ENCODE results near the gene MUSTN1. TPM values are rescaled to one million over a fixed set of nuclear protein-coding genes. Genes with fewer than 3 reads are reported as not detected.
A peak's percentile ranks its signal among the peaks of the same experiment; 100 is the strongest.

MUSTN1 gene
- polyA plus RNA-seq, 2 of the 4 experiments (the other 2 are of a cell fraction): not detected

DNA sequence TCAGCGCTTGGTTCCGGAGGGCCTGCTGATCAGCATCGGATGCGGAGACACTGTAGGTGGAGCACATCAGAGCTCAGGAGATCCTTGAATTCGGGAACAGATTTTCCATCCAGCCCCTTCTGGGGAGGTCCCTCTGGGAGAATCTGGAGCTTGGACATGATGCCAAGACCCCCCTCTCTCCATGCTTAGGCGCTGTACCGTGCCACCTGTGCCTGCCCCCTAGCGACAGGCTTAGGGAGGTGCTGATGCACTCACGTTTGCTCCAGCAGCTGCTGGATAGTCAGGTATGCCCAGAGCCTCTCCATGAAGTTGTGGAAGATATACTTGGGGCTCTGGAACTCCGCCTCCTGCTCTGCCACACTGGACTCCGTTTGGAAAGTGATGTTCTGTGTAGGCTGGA is 14.1 kb downstream of the MUSTN1 start:
- Histone ChIP-seq H3K4me3 (no peak overlapping the region), H3K27ac (no peak overlapping the region), H3K4me2 (no peak overlapping the region), H3K4me1 (no peaks in the 10 kb centered on the region), H3K9me3 (no peaks in the 10 kb centered on the region)
- ChIA-PET CTCF (interaction anchor here (0.5 to 1.9 kb wide), 10 partner anchors 9 to 391 kb away, joined by 3 to 6 read pairs (median 4); no protein-coding TSS in a partner anchor), POLR2A (interaction anchor here (0.6 kb wide), 1 partner anchor 225 kb away, joined by 3 read pairs; the partner anchor contains the start of gene SFMBT1)
- ATAC-seq: peak; percentile 78 to 90; a peak in 4 of 6 replicates
- DNase-seq (ENCODE audit: low read depth in 1 of 2, low spot score in 1 of 2): peak; percentile 37 to 40
- TF ChIP-seq SMC3 (IDR thresholded peaks at IDR 0.05): 0 out of 3 replicates have a peak, but pooled peaks have one; percentile 17
- TF ChIP-seq CBX8 (IDR thresholded peaks at IDR 0.05): no peak
- TF ChIP-seq JUN (IDR thresholded peaks at IDR 0.05): no peak
- TF ChIP-seq RNF2 (IDR thresholded peaks at IDR 0.05; ENCODE audit: borderline replicate concordance, low read depth): no peak
- TF ChIP-seq, protein P1, sequence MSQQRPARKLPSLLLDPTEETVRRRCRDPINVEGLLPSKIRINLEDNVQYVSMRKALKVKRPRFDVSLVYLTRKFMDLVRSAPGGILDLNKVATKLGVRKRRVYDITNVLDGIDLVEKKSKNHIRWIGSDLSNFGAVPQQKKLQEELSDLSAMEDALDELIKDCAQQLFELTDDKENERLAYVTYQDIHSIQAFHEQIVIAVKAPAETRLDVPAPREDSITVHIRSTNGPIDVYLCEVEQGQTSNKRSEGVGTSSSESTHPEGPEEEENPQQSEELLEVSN (IDR thresholded peaks at IDR 0.05; ENCODE audit: borderline replicate concordance, low read depth): no peak
- TF ChIP-seq, protein P2, sequence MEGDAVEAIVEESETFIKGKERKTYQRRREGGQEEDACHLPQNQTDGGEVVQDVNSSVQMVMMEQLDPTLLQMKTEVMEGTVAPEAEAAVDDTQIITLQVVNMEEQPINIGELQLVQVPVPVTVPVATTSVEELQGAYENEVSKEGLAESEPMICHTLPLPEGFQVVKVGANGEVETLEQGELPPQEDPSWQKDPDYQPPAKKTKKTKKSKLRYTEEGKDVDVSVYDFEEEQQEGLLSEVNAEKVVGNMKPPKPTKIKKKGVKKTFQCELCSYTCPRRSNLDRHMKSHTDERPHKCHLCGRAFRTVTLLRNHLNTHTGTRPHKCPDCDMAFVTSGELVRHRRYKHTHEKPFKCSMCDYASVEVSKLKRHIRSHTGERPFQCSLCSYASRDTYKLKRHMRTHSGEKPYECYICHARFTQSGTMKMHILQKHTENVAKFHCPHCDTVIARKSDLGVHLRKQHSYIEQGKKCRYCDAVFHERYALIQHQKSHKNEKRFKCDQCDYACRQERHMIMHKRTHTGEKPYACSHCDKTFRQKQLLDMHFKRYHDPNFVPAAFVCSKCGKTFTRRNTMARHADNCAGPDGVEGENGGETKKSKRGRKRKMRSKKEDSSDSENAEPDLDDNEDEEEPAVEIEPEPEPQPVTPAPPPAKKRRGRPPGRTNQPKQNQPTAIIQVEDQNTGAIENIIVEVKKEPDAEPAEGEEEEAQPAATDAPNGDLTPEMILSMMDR (IDR thresholded peaks at IDR 0.05): peak; percentile 29
- TF ChIP-seq RAD21 (conservative IDR thresholded peaks at IDR 0.05 in 1 of 2, IDR thresholded peaks at IDR 0.05 in 1 of 2): peak; percentile 13 to 35; a peak in 3 of 5 replicates
- FAIRE-seq: no peak
- 47% methylated on average over 8 of the region's 11 CpGs for WGBS (ENCODE audit: missing lambda C conversion rate)

DNA sequence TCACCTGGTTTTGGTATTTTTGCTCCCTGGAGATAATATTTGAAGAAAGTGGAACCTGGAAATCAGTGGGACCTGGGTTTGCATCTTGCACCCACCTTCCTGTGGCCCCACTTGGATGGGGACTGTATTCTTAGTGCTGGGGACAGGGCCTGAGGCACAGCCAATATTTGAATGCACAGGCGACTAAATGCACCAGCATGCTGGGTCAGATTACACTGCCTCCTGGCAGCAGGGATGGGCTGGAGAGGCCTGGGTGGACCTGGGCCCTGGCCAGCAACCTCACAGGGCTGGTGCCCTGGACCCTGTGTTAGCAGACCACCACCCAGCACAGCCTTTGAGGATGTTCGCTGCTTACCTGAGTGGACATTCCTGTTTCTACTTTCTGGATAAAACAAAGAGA is 14.9 kb downstream of the MUSTN1 start:
- Histone ChIP-seq H3K4me1 (no peaks in the 10 kb centered on the region), H3K4me2 (no peak overlapping the region), H3K27ac (no peak overlapping the region), H3K9me3 (no peaks in the 10 kb centered on the region), H3K4me3 (no peak overlapping the region)
- POLR2A ChIA-PET: no interaction called here
- CTCF ChIA-PET: interaction anchor here (0.5 to 1.9 kb wide), 4 partner anchors 12 to 391 kb away, joined by 3 to 6 read pairs (median 3); partner anchors contain the start of gene ITIH3
- 88% methylated on average over 2 of the region's 2 CpGs for WGBS (ENCODE audit: missing lambda C conversion rate)
- ATAC-seq: no peak
- TF ChIP-seq HOXA7 (CRISPR knock-in tag; IDR thresholded peaks at IDR 0.05): no peak
- no peak for TF ChIP-seq FOSB (CRISPR knock-in tag; IDR thresholded peaks at IDR 0.05)
- no peak for TF ChIP-seq HOXB13 (CRISPR knock-in tag; IDR thresholded peaks at IDR 0.05; ENCODE audit: low read depth)
- TF ChIP-seq MYC (IDR thresholded peaks at IDR 0.05; ENCODE audit: borderline replicate concordance, low read length): no peak
- no peak for DNase-seq (ENCODE audit: low read depth in 1 of 2, low spot score in 1 of 2)
- no peak for FAIRE-seq

DNA sequence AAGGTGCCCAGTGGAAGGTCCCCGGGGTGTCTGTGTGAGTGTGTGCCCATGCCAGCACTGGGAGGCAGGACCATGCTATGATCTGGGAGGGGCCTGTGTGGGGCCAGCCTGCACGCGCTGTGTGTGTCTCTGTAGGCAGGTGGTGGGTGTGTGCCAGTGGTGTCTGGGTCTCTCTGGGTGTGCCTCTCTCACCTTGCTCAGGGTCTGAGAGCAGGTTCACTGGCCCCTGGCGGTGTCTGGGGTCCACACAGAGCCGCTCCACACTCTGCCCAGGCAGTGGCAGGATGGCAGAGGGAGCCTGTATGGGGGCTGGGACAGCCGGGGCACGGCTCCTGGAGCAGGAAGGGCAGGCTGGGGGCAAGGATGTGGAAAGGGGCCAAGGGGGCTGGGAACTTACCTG is 17.0 kb downstream of the MUSTN1 start:
- FAIRE-seq: no peak
- POLR2A ChIA-PET: no interaction called here
- no peaks in the 10 kb centered on the region for H3K9me3 ChIP-seq
- TF ChIP-seq, protein P2 (IDR thresholded peaks at IDR 0.05): no peak
- H3K4me1 ChIP-seq: no peaks in the 10 kb centered on the region
- H3K4me2 ChIP-seq: no peak overlapping the region
- no peak for DNase-seq (ENCODE audit: low read depth in 1 of 2, low spot score in 1 of 2)
- CTCF ChIA-PET: no interaction called here
- no peak overlapping the region for H3K4me3 ChIP-seq
- WGBS (ENCODE audit: missing lambda C conversion rate): 97% methylated on average over 5 of the region's 7 CpGs
- ATAC-seq: no peak
- no peak overlapping the region for H3K27ac ChIP-seq

DNA sequence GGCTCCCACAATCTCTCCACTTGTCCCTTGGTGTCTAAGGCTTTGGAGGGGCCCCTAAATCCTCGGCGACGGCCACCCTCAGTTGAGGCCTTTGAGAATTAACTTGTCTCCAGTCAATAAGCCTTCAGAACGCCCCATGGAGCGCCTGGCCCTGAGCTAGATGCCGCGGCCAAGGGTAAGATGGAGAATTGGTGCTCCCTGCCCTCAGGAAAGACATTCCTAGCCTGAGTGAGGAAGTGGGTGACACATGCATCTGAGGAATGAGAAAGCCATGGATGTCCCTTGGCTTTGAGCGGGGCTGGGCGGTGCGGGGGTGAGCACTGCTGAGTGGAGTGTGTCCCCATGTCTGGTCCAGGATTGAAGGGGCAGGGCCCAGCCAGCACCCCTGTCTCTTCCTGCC is 17.6 kb downstream of the MUSTN1 start:
- H3K27ac ChIP-seq: no peak overlapping the region
- POLR2A ChIA-PET: no interaction called here
- no peak for TF ChIP-seq JUN (IDR thresholded peaks at IDR 0.05)
- TF ChIP-seq, protein P3, sequence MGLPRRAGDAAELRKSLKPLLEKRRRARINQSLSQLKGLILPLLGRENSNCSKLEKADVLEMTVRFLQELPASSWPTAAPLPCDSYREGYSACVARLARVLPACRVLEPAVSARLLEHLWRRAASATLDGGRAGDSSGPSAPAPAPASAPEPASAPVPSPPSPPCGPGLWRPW (IDR thresholded peaks at IDR 0.05): no peak
- TF ChIP-seq, protein P4, sequence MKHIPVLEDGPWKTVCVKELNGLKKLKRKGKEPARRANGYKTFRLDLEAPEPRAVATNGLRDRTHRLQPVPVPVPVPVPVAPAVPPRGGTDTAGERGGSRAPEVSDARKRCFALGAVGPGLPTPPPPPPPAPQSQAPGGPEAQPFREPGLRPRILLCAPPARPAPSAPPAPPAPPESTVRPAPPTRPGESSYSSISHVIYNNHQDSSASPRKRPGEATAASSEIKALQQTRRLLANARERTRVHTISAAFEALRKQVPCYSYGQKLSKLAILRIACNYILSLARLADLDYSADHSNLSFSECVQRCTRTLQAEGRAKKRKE (CRISPR knock-in tag; IDR thresholded peaks at IDR 0.05; ENCODE audit: low read depth): no peak
- no peak for TF ChIP-seq POLR2AphosphoS2 (conservative IDR thresholded peaks at IDR 0.05; ENCODE audit: low read length)
- no peak for TF ChIP-seq JUNB (IDR thresholded peaks at IDR 0.05)
- no peak for TF ChIP-seq RFX5 (IDR thresholded peaks at IDR 0.05)
- no peak for TF ChIP-seq TP53 (CRISPR knock-in tag; IDR thresholded peaks at IDR 0.05)
- no peak for TF ChIP-seq POLR2A (IDR thresholded peaks at IDR 0.05; ENCODE audit: low read length)
- TF ChIP-seq EP300 (IDR thresholded peaks at IDR 0.05): no peak
- TF ChIP-seq MYC (IDR thresholded peaks at IDR 0.05; ENCODE audit: borderline replicate concordance, low read length): no peak
- TF ChIP-seq SREBF2 (IDR thresholded peaks at IDR 0.05): no peak
- no peak for TF ChIP-seq CEBPB (IDR thresholded peaks at IDR 0.05)
- 95% methylated on average over 10 of the region's 10 CpGs for WGBS (ENCODE audit: missing lambda C conversion rate)
- H3K9me3 ChIP-seq: no peaks in the 10 kb centered on the region
- no peak overlapping the region for H3K4me3 ChIP-seq
- CTCF ChIA-PET: interaction anchor here (3.5 kb wide), 1 partner anchor 24 kb away, joined by 11 read pairs; the partner anchor contains the start of gene ITIH3
- no peaks in the 10 kb centered on the region for H3K4me1 ChIP-seq
- DNase-seq (ENCODE audit: low read depth in 1 of 2, low spot score in 1 of 2): no peak
- H3K4me2 ChIP-seq: no peak overlapping the region
- FAIRE-seq: no peak
- ATAC-seq: no peak
